K562 (cell line): Measurements from ENCODE around the gene KDM2B. TPM values are rescaled to one million over a fixed set of nuclear protein-coding genes. Genes with fewer than 3 reads are reported as not detected.

ENCODE experiments used
- CC2D1A ChIP-seq: fragments of 450-650 bp; IDR thresholded peaks from 2 replicates; pipeline ENCODE4 v1.6.1; 2017; ENCODE audit warnings: mild to moderate bottlenecking
- ETV1 ChIP-seq: fragments of 450-650 bp; conservative IDR thresholded peaks from 2 replicates; pipeline ENCODE4 v1.6.1; 2016; ENCODE audit warnings: missing genetic modification characterization, control low read depth, low read depth, missing compliant biosample characterization
- NR2C1 ChIP-seq, 2 experiments: fragments of 450-650 bp; IDR thresholded peaks; 2 replicates each; pipeline ENCODE4 v1.6.1; 2017; ENCODE audit warnings: mild to moderate bottlenecking in 2 of 2, antibody characterized with exemption in 1 of 2, inconsistent platforms in 1 of 2, missing compliant biosample characterization in 1 of 2, missing genetic modification characterization in 1 of 2
- PHF20 ChIP-seq: fragments of 450-650 bp; IDR thresholded peaks from 2 replicates; pipeline ENCODE4 v1.6.1; 2018; ENCODE audit not compliant: partially characterized antibody
- SIN3B ChIP-seq: fragments of 450-650 bp; IDR thresholded peaks from 2 replicates; pipeline ENCODE4 v1.6.1; 2017; ENCODE audit warnings: low read depth, mild to moderate bottlenecking, moderate library complexity
- SMAD1 ChIP-seq: fragments of 150-350 bp; IDR thresholded peaks from 2 replicates; pipeline ENCODE4 v1.6.1; 2014; ENCODE audit warnings: low read length, low read depth; ENCODE audit not compliant: partially characterized antibody
- SRSF7 ChIP-seq: fragments of 200-400 bp; formaldehyde crosslinking; optimal IDR thresholded peaks from 2 replicates; pipeline ENCODE3; 2017; ENCODE audit warnings: mild to moderate bottlenecking, low read depth, low read length
- TEAD1 ChIP-seq, 2 experiments: fragments of 450-650 bp in 1 of 2; sonication (generic) in 1 of 2; formaldehyde crosslinking; IDR thresholded peaks; 2 replicates each; pipeline versions ENCODE4 v1.4.0 to v1.8.0; 2020 to 2022; ENCODE audit warnings: mild to moderate bottlenecking in 2 of 2, missing genetic modification reagents in 1 of 2
- ZBTB40 ChIP-seq, 2 experiments: fragments of 450-650 bp in 1 of 2; sonication (generic) in 1 of 2; formaldehyde crosslinking in 1 of 2; IDR thresholded peaks; 2 replicates each; pipeline versions ENCODE4 v1.7.1 to v1.9.0; 2016 to 2022; ENCODE audit warnings: inconsistent platforms in 1 of 2, mild to moderate bottlenecking in 1 of 2, missing genetic modification reagents in 1 of 2
- ZC3H4 ChIP-seq: sonication (generic); formaldehyde crosslinking; IDR thresholded peaks from 2 replicates; pipeline ENCODE4 v1.9.0; 2021; ENCODE audit warnings: missing genetic modification reagents, borderline replicate concordance
- ZNF644 ChIP-seq: fragments of 200-800 bp; sonication (Bioruptor generic); IDR thresholded peaks from 2 replicates; pipeline ENCODE4 v1.6.1; 2016; ENCODE audit warnings: low read depth, missing genetic modification characterization, missing compliant biosample characterization
- polyA plus RNA-seq, 8 experiments: library from polyadenylated mRNA; depleted of rRNA in 4 of 8; stranded (reverse) in 5 of 8; unstranded in 3 of 8; fragments of >200 nt; fragmentation: Nextera tagmentation in 2 of 8; fragmentation: Illumina TruSeq in 1 of 8; extraction: Ambion mirVana in 2 of 8; extraction: Trizol in 1 of 8; gene quantifications; 2 replicates each; pipeline versions ENCODE4 v1.2.1 to v1.2.3, GENCODE V29; 2011 to 2014; ENCODE audit warnings: inconsistent platforms in 1 of 8, missing spikeins in 1 of 8
- total RNA-seq, 7 experiments: library from RNA; depleted of rRNA in 6 of 7; stranded (reverse); fragments of >200 nt in 6 of 7; fragmentation: Illumina TruSeq in 2 of 7; extraction: Trizol in 2 of 7; gene quantifications; 2 replicates each; pipeline versions ENCODE4 v1.2.1 to v1.2.3, GENCODE V29; 2011 to 2021; ENCODE audit warnings: low replicate concordance in 1 of 7
- TF ChIP-seq, protein P1 (sequence below): fragments of 250-450 bp; sonication (Bioruptor Pico); IDR thresholded peaks from 2 replicates; pipeline ENCODE4 v1.4.0; 2020

KDM2B gene
- total and polyA plus RNA-seq, 9 of the 15 experiments (the other 6 are each of a cell fraction or from before 2014, with no cell fraction given), result 7.4 to 50.5 (median 22.5) TPM

DNA sequence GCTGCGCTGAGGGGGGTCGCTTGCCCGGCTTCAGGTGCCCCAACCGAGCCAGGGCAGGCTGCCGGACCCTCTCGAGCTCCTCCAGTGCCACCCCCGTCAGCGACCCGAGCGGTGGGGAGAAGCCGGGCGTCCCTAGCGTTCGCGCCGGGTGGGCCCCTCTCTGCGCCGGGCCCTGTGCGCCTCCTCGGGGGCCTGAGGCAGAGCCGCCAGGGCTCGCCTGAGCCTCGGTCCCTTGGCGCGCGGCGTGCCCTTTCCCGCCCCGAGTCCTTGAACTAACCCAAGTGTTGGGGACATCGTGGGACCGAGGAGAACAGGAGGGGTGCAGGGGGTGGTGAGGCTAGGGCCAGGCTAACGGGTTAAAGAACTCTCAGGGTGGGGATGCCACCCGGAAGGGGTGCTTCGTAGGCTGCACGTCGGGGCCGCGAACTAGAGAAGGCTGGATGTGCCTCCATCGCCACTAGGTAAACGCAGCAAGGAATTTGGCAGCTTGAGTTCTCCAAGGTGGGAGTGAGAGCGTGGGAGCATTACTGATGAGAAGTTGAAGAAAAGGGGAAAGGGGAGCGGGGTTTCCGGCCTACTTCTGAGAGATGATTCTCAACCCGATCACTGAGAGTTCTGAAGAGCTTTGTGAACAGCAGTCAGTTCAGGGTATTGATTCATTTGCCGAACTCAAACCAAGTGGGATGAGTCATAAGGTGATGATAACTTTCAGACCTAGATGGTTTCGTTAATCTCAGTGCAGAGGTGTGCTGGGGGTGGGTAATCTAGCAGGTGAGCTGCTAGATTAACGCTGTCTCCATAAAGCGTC lies 180.3 kb downstream of the KDM2B start (continued):
- TF ChIP-seq NR2C1 (IDR thresholded peaks at IDR 0.05) (no peak), NR2C1 (tag; IDR thresholded peaks at IDR 0.05) (no peak), ZC3H4 (CRISPR knock-in tag) (no peak; the same call in 1 of the 2 replicates), CC2D1A (no peak), ZNF644 (tag) (no peak), ZBTB40 (IDR thresholded peaks at IDR 0.05) (no peak), ZBTB40 (CRISPR knock-in tag; IDR thresholded peaks at IDR 0.05) (no peak), ETV1 (tag) (no peak), PHF20 (no peak), TEAD1 (CRISPR knock-in tag; IDR thresholded peaks at IDR 0.05) (peak in 1 of 2 experiments; percentile 57; a peak in 1 of 4 replicates), SMAD1 (no peak), SIN3B (no peak), SRSF7 (no peak)
- TF ChIP-seq, protein P1, sequence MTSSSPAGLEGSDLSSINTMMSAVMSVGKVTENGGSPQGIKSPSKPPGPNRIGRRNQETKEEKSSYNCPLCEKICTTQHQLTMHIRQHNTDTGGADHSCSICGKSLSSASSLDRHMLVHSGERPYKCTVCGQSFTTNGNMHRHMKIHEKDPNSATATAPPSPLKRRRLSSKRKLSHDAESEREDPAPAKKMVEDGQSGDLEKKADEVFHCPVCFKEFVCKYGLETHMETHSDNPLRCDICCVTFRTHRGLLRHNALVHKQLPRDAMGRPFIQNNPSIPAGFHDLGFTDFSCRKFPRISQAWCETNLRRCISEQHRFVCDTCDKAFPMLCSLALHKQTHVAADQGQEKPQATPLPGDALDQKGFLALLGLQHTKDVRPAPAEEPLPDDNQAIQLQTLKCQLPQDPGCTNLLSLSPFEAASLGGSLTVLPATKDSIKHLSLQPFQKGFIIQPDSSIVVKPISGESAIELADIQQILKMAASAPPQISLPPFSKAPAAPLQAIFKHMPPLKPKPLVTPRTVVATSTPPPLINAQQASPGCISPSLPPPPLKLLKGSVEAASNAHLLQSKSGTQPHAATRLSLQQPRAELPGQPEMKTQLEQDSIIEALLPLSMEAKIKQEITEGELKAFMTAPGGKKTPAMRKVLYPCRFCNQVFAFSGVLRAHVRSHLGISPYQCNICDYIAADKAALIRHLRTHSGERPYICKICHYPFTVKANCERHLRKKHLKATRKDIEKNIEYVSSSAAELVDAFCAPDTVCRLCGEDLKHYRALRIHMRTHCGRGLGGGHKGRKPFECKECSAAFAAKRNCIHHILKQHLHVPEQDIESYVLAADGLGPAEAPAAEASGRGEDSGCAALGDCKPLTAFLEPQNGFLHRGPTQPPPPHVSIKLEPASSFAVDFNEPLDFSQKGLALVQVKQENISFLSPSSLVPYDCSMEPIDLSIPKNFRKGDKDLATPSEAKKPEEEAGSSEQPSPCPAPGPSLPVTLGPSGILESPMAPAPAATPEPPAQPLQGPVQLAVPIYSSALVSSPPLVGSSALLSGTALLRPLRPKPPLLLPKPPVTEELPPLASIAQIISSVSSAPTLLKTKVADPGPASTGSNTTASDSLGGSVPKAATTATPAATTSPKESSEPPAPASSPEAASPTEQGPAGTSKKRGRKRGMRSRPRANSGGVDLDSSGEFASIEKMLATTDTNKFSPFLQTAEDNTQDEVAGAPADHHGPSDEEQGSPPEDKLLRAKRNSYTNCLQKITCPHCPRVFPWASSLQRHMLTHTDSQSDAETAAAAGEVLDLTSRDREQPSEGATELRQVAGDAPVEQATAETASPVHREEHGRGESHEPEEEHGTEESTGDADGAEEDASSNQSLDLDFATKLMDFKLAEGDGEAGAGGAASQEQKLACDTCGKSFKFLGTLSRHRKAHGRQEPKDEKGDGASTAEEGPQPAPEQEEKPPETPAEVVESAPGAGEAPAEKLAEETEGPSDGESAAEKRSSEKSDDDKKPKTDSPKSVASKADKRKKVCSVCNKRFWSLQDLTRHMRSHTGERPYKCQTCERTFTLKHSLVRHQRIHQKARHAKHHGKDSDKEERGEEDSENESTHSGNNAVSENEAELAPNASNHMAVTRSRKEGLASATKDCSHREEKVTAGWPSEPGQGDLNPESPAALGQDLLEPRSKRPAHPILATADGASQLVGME (CRISPR knock-in tag), result no peak
